ENCODE measurements around the gene SEPTIN14.
A peak's percentile ranks its signal among the peaks of the same experiment; 100 is the strongest.
"Not testable (repeated sequence)": the region's sequence is repeated elsewhere in the genome, so short reads cannot be mapped to it uniquely, and the experiment has no call there.

The SEPTIN14 gene

DNA sequence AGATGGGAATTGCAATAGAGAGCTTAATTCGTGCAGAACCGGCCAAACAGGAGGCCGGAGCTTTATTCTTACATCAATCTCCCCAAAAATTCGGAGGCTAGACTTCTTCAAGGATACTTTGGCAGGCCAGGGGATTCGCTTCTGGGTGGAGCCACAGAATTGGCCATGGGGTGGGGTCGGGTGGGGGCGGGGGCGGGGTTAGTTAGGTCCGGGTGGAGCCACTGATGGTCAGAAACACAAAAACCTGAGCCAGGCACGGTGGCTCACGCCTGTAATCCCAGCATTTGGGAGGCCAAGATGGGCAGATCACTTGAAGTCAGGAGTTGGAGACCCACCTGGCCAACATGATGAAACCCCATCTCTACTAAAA is 87.5 kb downstream of the SEPTIN14 start:
- TF ChIP-seq, protein P1, sequence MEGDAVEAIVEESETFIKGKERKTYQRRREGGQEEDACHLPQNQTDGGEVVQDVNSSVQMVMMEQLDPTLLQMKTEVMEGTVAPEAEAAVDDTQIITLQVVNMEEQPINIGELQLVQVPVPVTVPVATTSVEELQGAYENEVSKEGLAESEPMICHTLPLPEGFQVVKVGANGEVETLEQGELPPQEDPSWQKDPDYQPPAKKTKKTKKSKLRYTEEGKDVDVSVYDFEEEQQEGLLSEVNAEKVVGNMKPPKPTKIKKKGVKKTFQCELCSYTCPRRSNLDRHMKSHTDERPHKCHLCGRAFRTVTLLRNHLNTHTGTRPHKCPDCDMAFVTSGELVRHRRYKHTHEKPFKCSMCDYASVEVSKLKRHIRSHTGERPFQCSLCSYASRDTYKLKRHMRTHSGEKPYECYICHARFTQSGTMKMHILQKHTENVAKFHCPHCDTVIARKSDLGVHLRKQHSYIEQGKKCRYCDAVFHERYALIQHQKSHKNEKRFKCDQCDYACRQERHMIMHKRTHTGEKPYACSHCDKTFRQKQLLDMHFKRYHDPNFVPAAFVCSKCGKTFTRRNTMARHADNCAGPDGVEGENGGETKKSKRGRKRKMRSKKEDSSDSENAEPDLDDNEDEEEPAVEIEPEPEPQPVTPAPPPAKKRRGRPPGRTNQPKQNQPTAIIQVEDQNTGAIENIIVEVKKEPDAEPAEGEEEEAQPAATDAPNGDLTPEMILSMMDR (conservative IDR thresholded peaks at IDR 0.05) = no peak
- peak overlapping the region; percentile 57 for H3K27ac ChIP-seq

DNA sequence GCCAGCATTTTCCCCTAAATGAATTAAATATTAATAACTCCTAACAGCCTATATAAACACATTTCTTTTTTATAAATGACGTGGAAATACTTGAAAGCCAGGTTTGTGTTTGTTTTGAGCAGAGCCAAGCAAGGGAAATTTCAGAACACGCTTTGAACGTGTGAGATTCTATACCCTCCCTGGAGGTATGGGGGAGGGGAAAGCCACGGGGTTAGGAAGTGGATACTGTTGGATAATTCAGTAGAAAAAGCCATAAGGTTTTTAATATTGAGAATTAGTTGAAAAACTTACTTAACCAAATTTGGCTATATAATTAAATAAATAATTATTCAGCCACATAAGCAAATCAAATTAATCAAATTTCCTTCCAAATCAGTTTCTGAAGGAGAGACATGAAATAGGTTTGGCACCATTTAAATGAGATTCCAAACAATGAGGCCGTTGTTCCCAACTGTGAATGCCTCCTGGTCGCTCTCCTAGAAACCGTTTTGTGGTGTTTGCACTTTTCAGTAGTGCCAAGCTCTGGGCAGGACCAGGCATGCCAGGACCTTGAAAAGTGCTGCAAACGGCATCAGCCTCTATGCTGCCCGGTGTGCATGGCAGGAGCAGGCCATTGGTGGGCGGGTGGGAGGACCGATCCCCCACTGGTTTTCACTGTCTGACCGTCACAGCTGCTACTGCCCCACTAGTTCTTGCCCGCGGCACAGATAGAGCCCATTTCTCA is 88.1 kb downstream of the SEPTIN14 start:
- H3K27ac ChIP-seq = peak overlapping the region; percentile 57
- TF ChIP-seq, protein P1 (conservative IDR thresholded peaks at IDR 0.05) = no peak

DNA sequence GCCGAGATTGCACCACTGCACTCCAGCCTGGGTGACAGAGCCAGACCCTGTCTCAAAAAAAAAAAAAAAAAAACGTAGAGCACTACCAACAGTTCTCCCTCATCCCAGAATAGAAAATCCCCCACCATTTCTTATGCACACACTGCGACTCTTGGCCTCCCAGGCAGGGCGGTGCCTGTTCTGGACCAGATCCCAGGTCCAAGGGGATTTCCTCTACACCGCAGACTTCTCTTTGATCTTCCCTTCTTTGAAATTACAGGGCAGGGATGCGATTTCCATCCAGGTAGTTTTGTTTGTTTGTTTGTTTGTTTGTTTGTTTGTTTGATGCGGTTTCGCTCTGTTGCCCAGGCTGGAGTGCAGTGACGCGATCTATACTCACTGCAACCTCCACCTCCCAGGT is 91.8 kb downstream of the SEPTIN14 start:
- TF ChIP-seq, protein P1 (conservative IDR thresholded peaks at IDR 0.05) = no peak

DNA sequence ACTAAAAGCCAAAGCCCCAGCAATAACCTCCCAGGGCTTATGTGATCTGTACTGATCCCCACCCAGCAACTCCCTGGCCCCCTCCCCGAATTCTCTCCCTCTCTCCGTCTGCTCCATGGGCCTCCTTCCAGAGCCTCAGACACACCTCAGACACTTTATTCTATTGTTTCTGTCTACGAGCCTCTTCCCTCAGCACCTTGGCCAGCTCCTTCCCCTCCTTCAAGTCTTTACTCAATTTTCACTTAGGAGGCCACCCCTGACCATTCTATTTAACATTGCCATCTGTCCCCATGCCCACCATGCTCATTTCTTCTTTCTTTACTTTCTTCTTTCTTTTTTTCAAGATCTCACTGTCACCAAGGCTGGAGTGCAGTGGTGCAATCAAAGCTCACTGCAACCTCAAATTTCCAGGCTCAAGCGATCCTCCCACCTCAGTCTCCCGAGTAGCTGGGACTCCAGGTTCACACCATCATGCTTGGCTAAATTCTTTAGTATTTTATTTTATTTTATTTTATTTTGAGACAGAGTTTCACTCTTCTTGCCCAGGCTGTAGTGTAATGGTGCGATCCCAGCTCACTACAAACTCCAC is 109.2 kb downstream of the SEPTIN14 start:
- H3K27ac ChIP-seq = not testable (repeated sequence)

More for the DNA sequence above, 91.8 kb downstream of the SEPTIN14 start:
- no peak overlapping the region for H3K27ac ChIP-seq

DNA sequence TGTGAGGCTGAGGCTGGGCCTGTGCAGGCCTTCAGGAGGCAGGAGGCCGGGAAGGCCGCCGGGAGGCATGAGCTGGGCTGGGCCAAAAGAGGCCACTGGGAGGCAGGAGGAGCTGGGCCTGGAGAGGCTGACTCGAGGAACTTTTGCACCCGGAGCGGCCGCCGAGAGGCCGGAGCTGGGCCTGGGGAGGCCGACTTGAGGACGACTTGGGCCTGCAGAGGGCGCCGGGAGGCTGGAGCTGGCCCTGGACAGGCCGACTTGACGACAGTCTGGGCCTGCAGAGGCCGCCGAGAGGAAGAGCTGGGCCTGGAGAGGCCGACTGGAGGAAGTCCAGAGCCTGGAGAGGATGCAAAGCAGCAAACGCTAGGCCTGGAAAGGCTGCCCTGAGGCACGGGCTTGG is 117.8 kb downstream of the SEPTIN14 start:
- H3K27ac ChIP-seq = not testable (repeated sequence)
